ENCODE results near the gene TESK1.

GRCh38 chr9:35635730-35636129 lies 30.7 kb downstream of the TESK1 start:
- TF ChIP-seq CTCF (IDR thresholded peaks at IDR 0.05) (no peak), EZH2 (IDR thresholded peaks at IDR 0.05) (no peak)

Measured in neural progenitor cell (in vitro differentiated cells).